ENCODE data around the gene AMN. TPM values are rescaled to one million over a fixed set of nuclear protein-coding genes. Genes with fewer than 3 reads are reported as not detected.
"Not testable (repeated sequence)": the region's sequence is repeated elsewhere in the genome, so short reads cannot be mapped to it uniquely, and the experiment has no call there.

AMN gene
- total RNA-seq, 1 donor from 2014 or later = 0.23 TPM

DNA sequence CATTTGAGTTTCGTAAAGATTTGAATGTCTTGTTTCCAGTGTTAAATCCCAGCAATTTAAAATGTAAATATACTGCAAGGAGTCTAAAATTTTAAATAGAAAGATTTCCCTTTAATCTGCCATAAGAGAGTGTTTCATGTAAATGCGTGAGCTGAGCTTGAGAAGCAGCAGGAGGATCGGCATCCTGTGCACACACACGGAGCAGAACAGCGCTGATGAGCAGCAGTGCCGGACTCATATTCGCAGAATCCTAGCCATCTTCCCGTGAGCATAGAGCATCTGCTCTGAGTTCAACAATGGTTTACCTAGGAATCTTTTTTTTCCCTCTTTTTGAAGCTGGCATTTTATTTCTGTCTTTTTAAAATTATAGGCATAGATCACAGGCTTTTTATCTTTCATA, 29.8 kb upstream of the AMN start:
- no peaks in the 10 kb centered on the region for H3K36me3 Mint-ChIP-seq (ENCODE audit: low read depth)
- no peak overlapping the region for H3K4me3 Mint-ChIP-seq
- TF ChIP-seq, protein P1, sequence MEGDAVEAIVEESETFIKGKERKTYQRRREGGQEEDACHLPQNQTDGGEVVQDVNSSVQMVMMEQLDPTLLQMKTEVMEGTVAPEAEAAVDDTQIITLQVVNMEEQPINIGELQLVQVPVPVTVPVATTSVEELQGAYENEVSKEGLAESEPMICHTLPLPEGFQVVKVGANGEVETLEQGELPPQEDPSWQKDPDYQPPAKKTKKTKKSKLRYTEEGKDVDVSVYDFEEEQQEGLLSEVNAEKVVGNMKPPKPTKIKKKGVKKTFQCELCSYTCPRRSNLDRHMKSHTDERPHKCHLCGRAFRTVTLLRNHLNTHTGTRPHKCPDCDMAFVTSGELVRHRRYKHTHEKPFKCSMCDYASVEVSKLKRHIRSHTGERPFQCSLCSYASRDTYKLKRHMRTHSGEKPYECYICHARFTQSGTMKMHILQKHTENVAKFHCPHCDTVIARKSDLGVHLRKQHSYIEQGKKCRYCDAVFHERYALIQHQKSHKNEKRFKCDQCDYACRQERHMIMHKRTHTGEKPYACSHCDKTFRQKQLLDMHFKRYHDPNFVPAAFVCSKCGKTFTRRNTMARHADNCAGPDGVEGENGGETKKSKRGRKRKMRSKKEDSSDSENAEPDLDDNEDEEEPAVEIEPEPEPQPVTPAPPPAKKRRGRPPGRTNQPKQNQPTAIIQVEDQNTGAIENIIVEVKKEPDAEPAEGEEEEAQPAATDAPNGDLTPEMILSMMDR (conservative IDR thresholded peaks at IDR 0.05) = no peak
- no peaks in the 10 kb centered on the region for H3K27me3 Mint-ChIP-seq (ENCODE audit: low read depth)
- no peak for DNase-seq (ENCODE audit: low read depth, low spot score)
- H3K27ac Mint-ChIP-seq (ENCODE audit: unreplicated experiment) = no peak overlapping the region
- H3K4me1 Mint-ChIP-seq = no peaks in the 10 kb centered on the region
- H3K9me3 Mint-ChIP-seq = no peaks in the 10 kb centered on the region

DNA sequence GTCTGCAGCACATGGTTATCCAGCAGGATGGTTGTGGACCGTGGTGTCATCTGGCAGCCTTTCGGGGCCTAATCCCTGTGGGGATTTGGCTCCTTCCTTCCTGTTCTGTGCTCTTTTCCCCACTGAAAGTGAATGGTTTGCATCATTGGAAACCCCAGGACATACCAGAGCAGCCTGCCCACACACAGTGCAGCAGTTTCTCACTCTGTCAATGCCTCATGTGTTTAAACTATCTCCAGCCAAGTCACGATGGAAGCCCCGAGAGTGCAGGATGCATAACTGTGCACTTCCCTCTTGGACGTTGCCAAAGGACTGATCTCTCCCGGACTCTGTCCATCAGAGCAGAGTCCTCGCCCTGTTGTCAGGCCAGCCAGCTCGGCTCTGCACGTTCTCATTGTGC, 29.0 kb upstream of the AMN start:
- no peak for DNase-seq (ENCODE audit: low read depth, low spot score)
- H3K27me3 Mint-ChIP-seq (ENCODE audit: low read depth) = no peaks in the 10 kb centered on the region
- H3K27ac Mint-ChIP-seq (ENCODE audit: unreplicated experiment) = no peak overlapping the region
- TF ChIP-seq, protein P1 (conservative IDR thresholded peaks at IDR 0.05) = no peak
- H3K9me3 Mint-ChIP-seq = no peaks in the 10 kb centered on the region
- H3K4me1 Mint-ChIP-seq = no peaks in the 10 kb centered on the region
- no peak overlapping the region for H3K4me3 Mint-ChIP-seq
- H3K36me3 Mint-ChIP-seq (ENCODE audit: low read depth) = no peaks in the 10 kb centered on the region

DNA sequence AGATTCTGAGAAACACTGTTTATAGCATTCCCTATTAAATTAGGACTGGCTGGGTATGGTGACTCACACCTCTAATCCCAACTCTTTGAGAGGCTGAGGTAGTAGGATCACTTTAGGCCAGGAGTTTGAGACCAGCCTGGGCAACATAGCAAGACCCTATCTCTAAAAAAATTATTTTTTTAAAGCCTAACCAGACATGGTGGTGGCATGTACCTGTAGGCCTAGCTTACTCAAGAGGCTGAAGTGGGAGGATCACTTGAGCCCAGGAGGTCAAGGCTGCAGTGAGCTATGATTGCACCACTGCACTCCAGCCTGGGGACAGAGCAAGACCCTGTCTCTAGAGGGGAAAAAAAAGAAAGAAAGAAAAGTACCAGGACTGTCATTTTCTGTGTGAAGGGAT, 25.7 kb upstream of the AMN start:
- DNase-seq (ENCODE audit: low read depth, low spot score); H3K4me3 Mint-ChIP-seq; H3K27me3 Mint-ChIP-seq (ENCODE audit: low read depth); H3K36me3 Mint-ChIP-seq (ENCODE audit: low read depth); H3K27ac Mint-ChIP-seq (ENCODE audit: unreplicated experiment); H3K4me1 Mint-ChIP-seq; H3K9me3 Mint-ChIP-seq: not testable (repeated sequence)

DNA sequence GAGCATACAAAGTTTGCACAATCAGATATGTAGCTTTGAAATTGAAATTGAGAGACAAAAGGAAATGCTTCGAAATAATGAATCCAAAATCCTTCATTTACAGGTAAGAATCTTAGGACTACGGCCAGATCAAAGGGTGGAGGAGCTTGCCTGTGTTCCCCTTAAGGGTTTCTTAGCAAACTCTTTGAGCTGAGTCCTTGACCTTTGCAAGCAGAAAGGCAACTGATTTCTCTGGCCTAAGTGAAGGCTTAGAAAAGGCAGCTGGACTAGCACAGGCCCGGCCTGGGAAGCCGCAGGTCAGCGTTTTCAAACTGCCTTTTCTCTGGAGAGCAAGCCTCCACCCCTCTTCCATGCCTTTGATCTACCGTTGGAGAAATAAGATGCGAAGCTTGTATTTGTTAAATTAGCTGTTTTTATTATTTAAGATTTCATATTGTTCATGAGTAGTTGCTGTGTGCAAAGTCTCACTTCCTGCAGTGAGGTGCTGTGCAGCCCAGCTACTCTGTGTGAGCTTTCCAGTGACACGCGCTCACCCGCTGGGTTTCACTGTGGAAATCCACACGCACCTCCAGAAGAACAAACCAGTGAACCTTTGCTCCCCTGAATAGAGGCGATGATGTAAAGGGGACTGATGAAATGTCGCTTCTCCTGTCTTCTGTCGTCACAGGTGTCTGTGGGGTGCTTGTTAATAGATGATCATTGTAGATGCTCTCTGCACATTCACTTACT, 25.0 kb upstream of the AMN start:
- TF ChIP-seq, protein P1 (conservative IDR thresholded peaks at IDR 0.05) = no peak
- H3K27me3 Mint-ChIP-seq (ENCODE audit: low read depth) = no peaks in the 10 kb centered on the region
- no peak overlapping the region for H3K4me3 Mint-ChIP-seq
- DNase-seq (ENCODE audit: low read depth, low spot score) = no peak
- peaks cover 2% of the 10 kb centered on the region for H3K36me3 Mint-ChIP-seq (ENCODE audit: low read depth)
- peak overlapping the region; percentile 91 for H3K27ac Mint-ChIP-seq (ENCODE audit: unreplicated experiment)
- no peaks in the 10 kb centered on the region for H3K4me1 Mint-ChIP-seq
- H3K9me3 Mint-ChIP-seq = no peaks in the 10 kb centered on the region

DNA sequence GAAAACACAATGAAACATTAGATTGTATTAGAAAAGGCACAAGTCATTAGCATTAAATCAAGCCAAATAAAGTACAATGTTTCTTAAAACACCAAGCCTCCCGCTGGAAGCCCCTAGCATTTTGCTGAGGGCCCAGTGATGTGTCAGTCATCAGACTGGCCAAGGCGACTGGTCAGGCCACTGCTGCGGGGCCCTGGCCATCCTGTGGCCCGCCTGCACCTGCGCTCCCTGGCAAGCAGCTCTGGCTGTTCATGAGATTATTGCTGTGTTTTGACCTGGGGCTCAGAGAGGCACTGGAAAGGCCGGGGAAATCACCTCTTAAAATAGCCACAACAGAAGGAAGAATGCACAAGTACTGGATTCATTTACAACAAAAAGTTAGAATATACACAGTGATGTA, 24.2 kb upstream of the AMN start:
- TF ChIP-seq, protein P1 (conservative IDR thresholded peaks at IDR 0.05) = no peak
- no peaks in the 10 kb centered on the region for H3K9me3 Mint-ChIP-seq
- no peaks in the 10 kb centered on the region for H3K4me1 Mint-ChIP-seq
- peaks cover 2% of the 10 kb centered on the region for H3K36me3 Mint-ChIP-seq (ENCODE audit: low read depth)
- no peak overlapping the region for H3K27ac Mint-ChIP-seq (ENCODE audit: unreplicated experiment)
- no peak overlapping the region for H3K4me3 Mint-ChIP-seq
- no peak for DNase-seq (ENCODE audit: low read depth, low spot score)
- no peaks in the 10 kb centered on the region for H3K27me3 Mint-ChIP-seq (ENCODE audit: low read depth)

DNA sequence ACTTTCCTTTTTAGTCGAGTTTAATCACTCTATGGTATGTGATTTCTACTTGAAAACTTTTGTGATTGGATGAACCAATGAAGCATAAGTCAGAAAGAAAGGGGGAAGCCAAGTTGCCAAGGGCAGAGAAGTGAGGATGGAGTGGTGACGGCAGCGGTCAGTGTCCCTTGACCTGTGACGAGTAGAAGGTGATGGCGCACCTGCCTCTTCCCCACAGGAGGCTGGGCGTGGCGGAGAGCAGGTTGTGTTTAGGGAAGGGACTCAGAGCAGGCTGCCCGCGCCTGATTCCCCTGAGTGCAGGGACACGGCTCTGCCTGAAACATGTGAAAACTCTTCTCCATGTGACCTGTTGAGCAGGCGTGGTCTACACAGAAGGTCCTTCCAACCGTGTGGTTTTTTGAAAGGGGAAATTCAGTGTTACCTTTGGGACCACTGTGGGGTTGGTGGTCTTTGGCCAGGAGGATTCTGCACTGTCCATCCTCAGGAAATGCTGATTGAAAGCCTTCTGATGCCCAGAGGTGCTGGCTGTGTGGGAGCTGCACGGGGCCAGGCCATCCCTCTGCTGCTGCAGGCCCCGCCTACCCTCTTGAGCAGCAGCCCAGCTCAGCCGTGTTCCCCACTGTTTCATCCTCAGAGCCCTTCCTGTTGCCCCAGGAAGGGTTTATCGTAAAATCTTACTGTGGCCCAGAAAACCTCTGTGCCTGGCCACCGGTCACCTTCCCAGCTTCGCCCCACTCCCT, 23.5 kb upstream of the AMN start:
- Mint-ChIP-seq H3K9me3 (no peaks in the 10 kb centered on the region), H3K4me1 (no peaks in the 10 kb centered on the region), H3K4me3 (no peak overlapping the region), H3K27ac (ENCODE audit: unreplicated experiment) (no peak overlapping the region), H3K36me3 (ENCODE audit: low read depth) (peaks cover 7% of the 10 kb centered on the region), H3K27me3 (ENCODE audit: low read depth) (no peaks in the 10 kb centered on the region)
- TF ChIP-seq, protein P1 (conservative IDR thresholded peaks at IDR 0.05) = no peak
- DNase-seq (ENCODE audit: low read depth, low spot score) = no peak
